Breast epithelium (tissue), 3 donors: ENCODE data around the gene FMNL2.

ENCODE experiments used
- CTCF ChIP-seq, 3 donors: fragments of 450-650 bp; IDR thresholded peaks; one replicate each; pipeline ENCODE4 v1.5.1; 2016 to 2017; ENCODE audit warnings: antibody characterized with exemption in 3 of 3, mild to moderate bottlenecking in 3 of 3, moderate library complexity in 3 of 3
- POLR2A ChIP-seq: fragments of 450-650 bp; IDR thresholded peaks from one replicate; pipeline ENCODE4 v1.6.1; 2016; ENCODE audit warnings: antibody characterized with exemption, mild to moderate bottlenecking, moderate library complexity

GRCh38 chr2:152335016-152335725, at the start of gene FMNL2:
- TF ChIP-seq CTCF (IDR thresholded peaks at IDR 0.05): no peak
- no peak for TF ChIP-seq POLR2A
